ENCODE data around the gene GAK. TPM values are rescaled to one million over a fixed set of nuclear protein-coding genes. Genes with fewer than 3 reads are reported as not detected.

The GAK gene
- total RNA-seq, 1 experiment from 2014 or later = 86.6 TPM

GRCh38 chr4:818106-818921, 113.8 kb downstream of the GAK start:
- Histone ChIP-seq H3K27ac (ENCODE audit: low read length) (no peak overlapping the region), H3K36me3 (ENCODE audit: control insufficient read depth, insufficient read depth, low read length) (no peaks in the 10 kb centered on the region), H3K4me1 (ENCODE audit: control insufficient read depth, insufficient read depth, low read length) (no peaks in the 10 kb centered on the region), H3K9me3 (ENCODE audit: control insufficient read depth, insufficient read depth, low read depth, low read length) (no peaks in the 10 kb centered on the region), H3K27me3 (ENCODE audit: control insufficient read depth, insufficient read depth, low read length) (no peaks in the 10 kb centered on the region), H3K4me3 (ENCODE audit: low read depth in 2 of 2, low read length in 2 of 2) (no peak overlapping the region)
- CTCF ChIA-PET = no interaction called here
- ATAC-seq (no peak), DNase-seq (ENCODE audit: low read depth, low spot score) (no peak)
- POLR2A ChIA-PET = no interaction called here
- intact Hi-C loops (cut with micrococcal nuclease; ENCODE audit: unreplicated experiment) (no loop called here), in situ Hi-C loops (cut with HindIII; ENCODE audit: low pct_unique_long_range_greater_than_20kb, low sequenced_read_pairs) (no loop called here)
- no peak for TF ChIP-seq CTCF (IDR thresholded peaks at IDR 0.05)
- TF ChIP-seq REST (IDR thresholded peaks at IDR 0.05; ENCODE audit: insufficient read depth in 1 of 2, low read depth in 2 of 2, low read length in 1 of 2) = no peak
- no peak for TF ChIP-seq POLR2AphosphoS5 (IDR thresholded peaks at IDR 0.05; ENCODE audit: low read depth, low read length)
- no peak for TF ChIP-seq SIN3A (IDR thresholded peaks at IDR 0.05; ENCODE audit: borderline replicate concordance, insufficient read depth, low read depth, low read length)
- TF ChIP-seq TCF7L2 (IDR thresholded peaks at IDR 0.05; ENCODE audit: low read depth, low read length) = no peak
- no TSS peak for BruUV-seq (replicated peaks)

DNA sequence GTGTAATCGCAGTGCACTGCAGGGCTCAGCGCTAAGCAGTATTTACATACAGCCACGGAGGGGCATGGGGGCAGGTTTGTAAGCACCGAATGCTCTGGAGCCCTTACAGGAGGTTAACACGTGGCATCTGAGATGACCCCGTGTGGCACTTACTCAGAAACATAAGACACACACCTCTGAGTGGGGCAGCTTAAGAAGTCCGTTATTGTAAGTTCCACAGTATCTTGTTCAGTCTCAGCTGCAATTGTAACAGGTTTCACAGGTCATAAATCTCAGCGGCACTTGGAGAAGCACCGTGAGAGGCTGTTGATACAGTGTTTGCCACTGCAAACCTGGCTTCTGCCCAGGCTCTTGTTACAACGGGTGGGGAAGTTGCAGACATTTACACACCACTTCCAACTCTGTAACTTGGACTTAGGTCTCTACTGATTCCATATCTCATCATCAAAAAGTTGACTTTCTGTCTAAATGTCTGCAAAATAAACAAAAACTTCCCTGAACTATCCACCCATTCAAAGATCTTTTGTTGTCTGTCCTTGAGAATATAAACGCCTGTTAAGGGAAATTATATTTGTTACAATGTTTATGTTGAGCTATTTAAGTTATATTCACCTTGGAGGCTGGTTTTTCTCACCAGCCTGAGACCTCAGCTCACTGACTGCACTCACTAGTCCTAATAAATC, 116.5 kb downstream of the GAK start:
- no peaks in the 10 kb centered on the region for H3K36me3 ChIP-seq (ENCODE audit: control insufficient read depth, insufficient read depth, low read length)
- ATAC-seq (no peak), DNase-seq (ENCODE audit: low read depth, low spot score) (no peak)
- no peak for TF ChIP-seq TCF7L2 (IDR thresholded peaks at IDR 0.05; ENCODE audit: low read depth, low read length)
- TF ChIP-seq SIN3A (IDR thresholded peaks at IDR 0.05; ENCODE audit: borderline replicate concordance, insufficient read depth, low read depth, low read length) = no peak
- no peak for TF ChIP-seq REST (IDR thresholded peaks at IDR 0.05; ENCODE audit: insufficient read depth in 1 of 2, low read depth in 2 of 2, low read length in 1 of 2)
- TF ChIP-seq POLR2AphosphoS5 (IDR thresholded peaks at IDR 0.05; ENCODE audit: low read depth, low read length) = no peak
- no peak for TF ChIP-seq CTCF (IDR thresholded peaks at IDR 0.05)
- no TSS peak for BruUV-seq (replicated peaks)
- ChIA-PET CTCF (interaction anchor here (0.6 kb wide), 1 partner anchor 81 kb away, joined by 3 read pairs; no protein-coding TSS in a partner anchor), POLR2A (no interaction called here)
- intact Hi-C loops (cut with micrococcal nuclease; ENCODE audit: unreplicated experiment) (no loop called here), in situ Hi-C loops (cut with HindIII; ENCODE audit: low pct_unique_long_range_greater_than_20kb, low sequenced_read_pairs) (no loop called here)
- H3K4me3 ChIP-seq (ENCODE audit: low read depth in 2 of 2, low read length in 2 of 2) = no peak overlapping the region
- H3K27ac ChIP-seq (ENCODE audit: low read length) = no peak overlapping the region
- H3K27me3 ChIP-seq (ENCODE audit: control insufficient read depth, insufficient read depth, low read length) = no peaks in the 10 kb centered on the region
- no peaks in the 10 kb centered on the region for H3K4me1 ChIP-seq (ENCODE audit: control insufficient read depth, insufficient read depth, low read length)
- H3K9me3 ChIP-seq (ENCODE audit: control insufficient read depth, insufficient read depth, low read depth, low read length) = no peaks in the 10 kb centered on the region

Data from Panc1 (cell line).